Femur (tissue), 1 donor: ENCODE data around the gene ANKRD23.
A peak's percentile ranks its signal among the peaks of the same experiment; 100 is the strongest.

ENCODE experiments used
- DNase-seq: peaks from one replicate; pipeline ENCODE4 v3.0.0-alpha.2; 2017

Gene ANKRD23

GRCh38 chr2:96876269-96877041, 32.6 kb upstream of the ANKRD23 start:
- peak; percentile 54 for DNase-seq

GRCh38 chr2:96875498-96876268, 31.9 kb upstream of the ANKRD23 start:
- no peak for DNase-seq

- no peak for DNase-seq
Measured at GRCh38 chr2:96874198-96874831, 30.5 kb upstream of the ANKRD23 start.

- DNase-seq: peak; percentile 44
Measured at GRCh38 chr2:96873651-96874096, 29.9 kb upstream of the ANKRD23 start.

- no peak for DNase-seq
Measured at GRCh38 chr2:96872591-96873349, 28.9 kb upstream of the ANKRD23 start.

GRCh38 chr2:96870626-96871255, 26.9 kb upstream of the ANKRD23 start:
- peak; percentile 68 for DNase-seq

- DNase-seq: peak; percentile 73
Measured at GRCh38 chr2:96869822-96870625, 26.2 kb upstream of the ANKRD23 start, which contains the start of gene SEMA4C. TSS of gene SEMA4C (minus strand) at chr2:96870080. CDS start at chr2:96867886, 2,194 bp downstream.

GRCh38 chr2:96869281-96869821, 25.5 kb upstream of the ANKRD23 start:
- DNase-seq: peak; percentile 93

- DNase-seq: peak; percentile 95
Measured at GRCh38 chr2:96868555-96869280, 24.9 kb upstream of the ANKRD23 start.

- peak; percentile 62 for DNase-seq
Measured at GRCh38 chr2:96867756-96868554, 24.1 kb upstream of the ANKRD23 start.

- DNase-seq: no peak
Measured at GRCh38 chr2:96866986-96867755, 23.4 kb upstream of the ANKRD23 start.

- DNase-seq: no peak
Measured at GRCh38 chr2:96866586-96866985, 22.8 kb upstream of the ANKRD23 start.

GRCh38 chr2:96866149-96866548, 22.3 kb upstream of the ANKRD23 start:
- no peak for DNase-seq

- DNase-seq: no peak
Measured at GRCh38 chr2:96865654-96866053, 21.8 kb upstream of the ANKRD23 start.

GRCh38 chr2:96864343-96865091, 20.7 kb upstream of the ANKRD23 start:
- no peak for DNase-seq

GRCh38 chr2:96863575-96864342, 19.9 kb upstream of the ANKRD23 start:
- DNase-seq: no peak

GRCh38 chr2:96863056-96863455, 19.2 kb upstream of the ANKRD23 start:
- DNase-seq: peak; percentile 25
